Caki2 (cell line): Measurements from ENCODE around the gene RALGPS2. TPM values are rescaled to one million over a fixed set of nuclear protein-coding genes. Genes with fewer than 3 reads are reported as not detected.

Experiments
- DNase-seq: peaks from one replicate; pipeline ENCODE4 v3.0.0-alpha.2; 2015; ENCODE audit warnings: low read depth
- in situ Hi-C: cut with HindIII; loops from 2 replicates; pipeline ENCODE4 v1.10.0; 2016; ENCODE audit warnings: low sequenced_read_pairs, low pct_unique_long_range_greater_than_20kb, mixed read lengths
- total RNA-seq: library from RNA; depleted of rRNA; stranded (reverse); fragments of >200 nt; shearing (Covaris generic); gene quantifications from 2 replicates; pipeline ENCODE4 v1.2.3, GENCODE V29; 2014; ENCODE audit warnings: low replicate concordance; rRNA removed

Gene RALGPS2
- total RNA-seq, 1 experiment from 2014 or later: 10.3 TPM

DNA sequence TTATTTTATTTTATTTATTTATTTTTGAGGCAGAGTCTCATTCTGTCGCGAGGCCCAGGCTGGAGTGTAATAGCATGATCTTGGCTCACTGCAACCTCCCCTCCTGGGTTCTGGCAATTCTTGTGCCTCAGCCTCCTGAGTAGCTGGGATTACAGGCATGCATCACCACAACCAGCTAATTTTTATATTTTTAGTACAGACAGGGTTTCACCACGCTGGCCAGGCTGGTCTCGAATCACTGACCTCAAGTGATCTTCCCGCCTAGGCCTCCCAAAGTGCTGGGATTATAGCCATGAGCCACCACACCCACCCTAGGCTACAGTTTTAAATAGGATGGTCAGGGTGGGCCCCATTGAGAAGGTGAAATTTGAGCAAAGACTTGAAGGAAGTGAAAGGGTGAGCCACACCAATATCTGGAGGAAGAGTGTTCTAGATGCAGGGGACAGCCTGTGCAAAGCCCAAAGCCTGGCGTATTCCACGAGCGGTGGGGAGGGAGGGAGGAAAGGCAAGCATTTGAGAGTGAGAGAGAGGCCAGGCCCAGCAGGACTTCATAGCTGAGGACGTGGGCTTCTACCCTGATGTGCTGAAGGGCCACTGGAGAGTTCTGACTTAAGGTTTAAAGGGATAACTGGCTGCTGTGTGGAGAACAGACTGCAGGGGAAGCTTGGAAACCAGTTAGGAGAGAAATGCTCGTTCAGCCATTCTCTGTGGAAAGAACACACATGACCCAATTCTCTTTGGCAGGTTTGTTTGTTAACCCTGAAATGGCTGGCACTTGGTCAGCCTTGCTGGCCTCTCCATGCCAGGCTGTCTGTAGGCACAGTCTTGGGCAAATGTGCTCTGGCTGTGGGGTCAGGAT lies 238.0 kb downstream of the RALGPS2 start:
- no peak for DNase-seq
- in situ Hi-C loops: no loop called here

DNA sequence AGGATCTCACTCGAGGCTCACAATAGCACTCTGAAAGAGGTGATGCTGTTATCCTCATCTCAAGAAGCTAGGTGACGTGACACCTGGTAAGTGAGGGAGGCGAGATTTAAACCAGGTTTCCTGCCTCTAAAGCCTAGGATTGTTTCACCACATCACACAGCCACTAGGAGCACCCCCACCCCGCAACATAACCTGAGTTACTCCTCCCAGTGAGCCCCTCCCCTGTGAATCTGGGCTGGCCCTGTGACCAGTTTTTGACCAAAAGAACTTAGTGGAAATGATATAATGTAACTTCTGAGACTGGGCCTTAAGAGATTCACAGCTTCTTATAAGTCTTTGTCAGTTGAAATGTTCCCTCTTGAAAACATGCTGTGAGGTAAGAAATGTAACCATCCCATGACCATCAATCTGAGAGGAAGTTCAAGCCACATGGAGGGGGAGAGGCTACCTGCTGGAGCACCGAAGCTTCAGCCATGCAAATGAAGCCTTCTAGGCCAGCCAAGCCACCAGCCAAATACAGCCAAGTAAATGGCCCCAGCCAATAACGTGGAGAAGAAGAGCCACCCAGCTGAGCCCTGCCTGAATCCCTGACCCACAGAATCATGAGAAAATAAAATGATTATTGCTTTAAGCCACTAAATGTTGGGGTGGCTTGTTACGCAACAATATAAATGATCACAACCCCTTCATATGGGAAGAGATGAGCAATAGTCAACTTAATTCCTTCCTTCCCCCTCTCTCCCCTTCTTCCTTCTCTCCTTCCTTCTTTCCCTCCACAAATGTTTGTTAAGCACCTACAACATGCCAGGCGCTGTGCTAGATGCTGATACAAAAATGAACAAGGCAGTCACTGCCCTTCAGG lies 239.7 kb downstream of the RALGPS2 start:
- in situ Hi-C loops: no loop called here
- DNase-seq: no peak

GRCh38 chr1:178966312-178966711 lies 241.3 kb downstream of the RALGPS2 start:
- in situ Hi-C loops: no loop called here
- no peak for DNase-seq

- in situ Hi-C loops: no loop called here
- no peak for DNase-seq
Measured at GRCh38 chr1:178969226-178969987, 244.4 kb downstream of the RALGPS2 start.

GRCh38 chr1:178970184-178970583 lies 245.1 kb downstream of the RALGPS2 start:
- in situ Hi-C loops: no loop called here
- DNase-seq: no peak

Other genes with a start within 250 kb of the RALGPS2 start
- gene CLEC20A, start 228.3 kb upstream of the RALGPS2 start, total RNA-seq: not detected in 2 replicates
- not detected in 2 replicates for gene TEX35, start 212.1 kb upstream of the RALGPS2 start, total RNA-seq
- gene ANGPTL1, start 145.8 kb downstream of the RALGPS2 start, total RNA-seq: not detected in 2 replicates